ENCODE measurements around the gene GRB10. TPM values are rescaled to one million over a fixed set of nuclear protein-coding genes. Genes with fewer than 3 reads are reported as not detected.
A peak's percentile ranks its signal among the peaks of the same experiment; 100 is the strongest.

The GRB10 gene
- total RNA-seq, 2 experiments from 2014 or later = 6.3 to 6.6 TPM

DNA sequence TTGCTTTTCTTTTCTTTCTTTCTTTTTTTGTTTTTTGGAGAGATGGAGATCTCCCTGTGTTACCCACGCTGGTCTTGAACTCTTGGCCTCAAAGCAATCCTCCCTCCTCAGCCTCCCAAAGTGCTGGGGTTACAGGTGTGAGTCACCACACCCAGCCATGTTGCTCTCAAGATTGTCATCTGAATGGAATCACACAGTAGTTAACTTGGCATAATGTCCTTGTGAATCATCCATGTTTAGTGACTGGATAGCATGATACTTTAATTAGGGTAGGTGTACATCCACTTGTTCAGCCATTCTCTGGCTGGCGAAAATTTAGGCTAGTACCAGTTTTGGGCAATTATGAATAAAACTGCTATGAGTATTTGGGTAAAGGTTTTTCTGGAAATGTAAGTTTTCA lies 15.4 kb upstream of the GRB10 start:
- Mint-ChIP-seq H3K9me3 (ENCODE audit: insufficient read depth) (no peaks in the 10 kb centered on the region), H3K36me3 (ENCODE audit: low read depth) (no peaks in the 10 kb centered on the region), H3K4me1 (ENCODE audit: low read depth) (no peaks in the 10 kb centered on the region), H3K4me3 (no peak overlapping the region), H3K27me3 (ENCODE audit: low read depth) (peaks cover 40% of the 10 kb centered on the region), H3K27ac (no peak overlapping the region)
- no peak for ATAC-seq
- ChIA-PET CTCF (no interaction called here), POLR2A (no interaction called here)
- no peak for DNase-seq

GRCh38 chr7:50795831-50796230 lies 13.1 kb upstream of the GRB10 start:
- peaks cover 53% of the 10 kb centered on the region for H3K27me3 Mint-ChIP-seq (ENCODE audit: low read depth)
- DNase-seq (no peak), ATAC-seq (no peak)
- CTCF ChIA-PET = no interaction called here
- no peaks in the 10 kb centered on the region for H3K9me3 Mint-ChIP-seq (ENCODE audit: insufficient read depth)
- H3K4me3 Mint-ChIP-seq = no peak overlapping the region
- POLR2A ChIA-PET = no interaction called here
- no peak overlapping the region for H3K27ac Mint-ChIP-seq
- H3K4me1 Mint-ChIP-seq (ENCODE audit: low read depth) = peaks cover 4% of the 10 kb centered on the region
- H3K36me3 Mint-ChIP-seq (ENCODE audit: low read depth) = no peaks in the 10 kb centered on the region

- Mint-ChIP-seq H3K4me3 (no peak overlapping the region), H3K27me3 (ENCODE audit: low read depth) (peaks cover 58% of the 10 kb centered on the region), H3K9me3 (ENCODE audit: insufficient read depth) (no peaks in the 10 kb centered on the region), H3K4me1 (ENCODE audit: low read depth) (peaks cover 4% of the 10 kb centered on the region), H3K36me3 (ENCODE audit: low read depth) (no peaks in the 10 kb centered on the region), H3K27ac (no peak overlapping the region)
- ATAC-seq = no peak
- POLR2A ChIA-PET = no interaction called here
- CTCF ChIA-PET = no interaction called here
- no peak for DNase-seq
Measured at GRCh38 chr7:50795253-50795652, 12.6 kb upstream of the GRB10 start.

DNA sequence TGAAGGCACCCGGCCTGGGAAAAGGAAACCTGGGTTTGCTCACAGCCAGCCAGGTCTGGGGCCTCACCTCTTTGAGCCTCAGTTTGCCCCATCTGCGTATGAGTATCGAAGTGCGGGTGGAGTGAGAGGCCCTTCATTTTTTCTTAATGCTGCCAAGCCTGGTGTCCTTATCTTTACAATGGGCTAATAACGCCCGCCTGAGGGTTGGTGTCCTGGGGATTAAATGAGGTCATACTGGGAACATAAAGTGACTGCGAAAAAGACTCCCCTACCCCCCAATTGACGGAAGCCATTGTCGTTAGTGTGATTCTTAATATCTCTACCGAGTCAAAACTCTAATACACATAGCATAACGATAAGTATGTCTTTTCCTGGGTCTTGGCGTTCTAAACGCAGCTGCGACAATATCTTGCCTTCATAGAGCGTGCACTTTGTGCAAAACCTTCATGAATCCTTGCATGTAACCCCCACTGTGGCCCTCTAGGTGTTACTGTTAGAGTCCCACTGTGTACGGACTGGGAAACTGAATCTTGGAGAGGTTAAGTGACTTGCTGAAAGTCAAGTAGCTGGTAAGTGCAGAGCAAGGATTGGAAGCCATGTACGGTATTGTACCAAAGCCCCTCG lies 11.4 kb upstream of the GRB10 start:
- Mint-ChIP-seq H3K27ac (no peak overlapping the region), H3K36me3 (ENCODE audit: low read depth) (no peaks in the 10 kb centered on the region), H3K4me3 (peak overlapping the region; percentile 49), H3K27me3 (ENCODE audit: low read depth) (peaks cover 54% of the 10 kb centered on the region), H3K9me3 (ENCODE audit: insufficient read depth) (no peaks in the 10 kb centered on the region), H3K4me1 (ENCODE audit: low read depth) (peaks cover 4% of the 10 kb centered on the region)
- CTCF ChIA-PET = interaction anchor here (1.0 kb wide), 1 partner anchor 347 kb away, joined by 3 read pairs; no protein-coding TSS in a partner anchor
- DNase-seq (no peak), ATAC-seq (no peak)
- POLR2A ChIA-PET = interaction anchor here (0.6 kb wide), 1 partner anchor 49 kb away, joined by 3 read pairs; no protein-coding TSS in a partner anchor

DNA sequence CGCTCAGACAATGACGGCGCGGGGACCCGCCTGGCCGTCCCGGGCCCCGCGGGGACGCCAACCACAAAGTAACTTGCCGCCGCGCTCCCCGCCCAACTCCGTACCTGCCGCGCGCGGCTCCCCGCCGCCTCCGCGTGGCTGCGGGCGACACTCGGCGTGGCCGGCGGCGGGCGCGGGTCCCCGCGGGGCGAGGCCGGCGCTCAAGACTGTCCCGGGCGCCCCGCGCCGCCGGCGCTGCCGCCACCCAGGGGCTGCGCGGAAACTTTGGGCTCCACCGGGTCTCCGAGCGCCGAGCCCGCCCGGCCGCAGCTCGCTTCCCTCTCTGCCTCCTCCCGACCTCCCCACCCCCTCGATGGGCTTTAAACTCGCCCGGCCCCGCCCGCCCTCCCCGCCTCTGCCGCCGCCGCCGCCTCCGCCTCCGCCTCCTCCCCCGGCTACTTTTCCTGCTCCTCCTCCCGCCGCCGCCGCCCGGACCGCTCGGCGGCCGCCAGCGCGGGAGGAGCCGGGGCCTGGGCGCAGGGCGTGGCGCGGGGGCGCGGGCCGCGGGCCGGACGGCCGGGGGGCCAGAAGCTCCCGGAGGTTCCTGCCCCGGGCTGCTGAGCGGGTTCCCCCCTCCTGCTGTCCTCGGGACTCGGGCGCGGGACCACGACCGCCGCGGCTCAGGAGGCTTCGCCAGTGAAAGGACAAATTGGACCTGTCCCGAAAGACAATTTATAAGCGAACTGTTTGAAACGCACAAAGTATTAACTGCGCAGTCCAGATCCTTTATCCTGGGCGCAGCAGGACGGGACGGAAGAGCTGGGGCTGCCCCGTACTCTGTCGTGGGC lies 10.6 kb upstream of the GRB10 start:
- H3K4me1 Mint-ChIP-seq (ENCODE audit: low read depth) = peaks cover 4% of the 10 kb centered on the region
- no peak overlapping the region for H3K27ac Mint-ChIP-seq
- peak; percentile 49 for DNase-seq
- peaks cover 51% of the 10 kb centered on the region for H3K27me3 Mint-ChIP-seq (ENCODE audit: low read depth)
- ChIA-PET CTCF (interaction anchor here (1.0 kb wide), 1 partner anchor 348 kb away, joined by 3 read pairs; no protein-coding TSS in a partner anchor), POLR2A (no interaction called here)
- no peaks in the 10 kb centered on the region for H3K36me3 Mint-ChIP-seq (ENCODE audit: low read depth)
- no peaks in the 10 kb centered on the region for H3K9me3 Mint-ChIP-seq (ENCODE audit: insufficient read depth)
- ATAC-seq = peak; percentile 68
- H3K4me3 Mint-ChIP-seq = peak overlapping the region; percentile 49

- Mint-ChIP-seq H3K4me3 (peak overlapping the region; percentile 78), H3K4me1 (ENCODE audit: low read depth) (peaks cover 11% of the 10 kb centered on the region), H3K27ac (peak overlapping the region; percentile 63), H3K27me3 (ENCODE audit: low read depth) (peaks cover 46% of the 10 kb centered on the region), H3K36me3 (ENCODE audit: low read depth) (no peaks in the 10 kb centered on the region), H3K9me3 (ENCODE audit: insufficient read depth) (no peaks in the 10 kb centered on the region)
- POLR2A ChIA-PET = no interaction called here
- ATAC-seq (no peak), DNase-seq (no peak)
- CTCF ChIA-PET = no interaction called here
Measured at GRCh38 chr7:50792342-50793119, 9.8 kb upstream of the GRB10 start.

DNA sequence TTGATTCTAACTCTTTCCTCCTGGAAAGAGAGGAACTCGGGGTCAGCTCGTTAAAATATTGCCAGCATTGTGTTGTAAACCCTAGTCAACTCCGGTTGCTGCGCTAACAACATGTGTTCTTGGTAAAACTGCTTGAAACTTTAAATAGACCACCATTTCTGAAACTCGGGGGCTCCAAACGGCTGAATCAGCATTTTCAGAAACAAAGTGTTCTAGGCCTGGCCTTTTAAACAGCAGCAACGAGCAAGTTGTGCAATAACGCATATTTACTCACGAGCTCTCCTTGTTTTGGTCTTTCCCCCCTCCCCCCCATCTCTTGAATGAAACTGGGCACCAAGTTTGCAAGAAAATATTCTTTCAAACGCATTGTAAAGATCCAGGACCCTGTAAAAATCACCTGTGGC lies 9.2 kb upstream of the GRB10 start:
- H3K4me1 Mint-ChIP-seq (ENCODE audit: low read depth) = peaks cover 11% of the 10 kb centered on the region
- DNase-seq = no peak
- H3K9me3 Mint-ChIP-seq (ENCODE audit: insufficient read depth) = no peaks in the 10 kb centered on the region
- peak overlapping the region; percentile 63 for H3K27ac Mint-ChIP-seq
- no peak for ATAC-seq
- ChIA-PET POLR2A (no interaction called here), CTCF (no interaction called here)
- no peaks in the 10 kb centered on the region for H3K36me3 Mint-ChIP-seq (ENCODE audit: low read depth)
- peak overlapping the region; percentile 78 for H3K4me3 Mint-ChIP-seq
- peaks cover 48% of the 10 kb centered on the region for H3K27me3 Mint-ChIP-seq (ENCODE audit: low read depth)

DNA sequence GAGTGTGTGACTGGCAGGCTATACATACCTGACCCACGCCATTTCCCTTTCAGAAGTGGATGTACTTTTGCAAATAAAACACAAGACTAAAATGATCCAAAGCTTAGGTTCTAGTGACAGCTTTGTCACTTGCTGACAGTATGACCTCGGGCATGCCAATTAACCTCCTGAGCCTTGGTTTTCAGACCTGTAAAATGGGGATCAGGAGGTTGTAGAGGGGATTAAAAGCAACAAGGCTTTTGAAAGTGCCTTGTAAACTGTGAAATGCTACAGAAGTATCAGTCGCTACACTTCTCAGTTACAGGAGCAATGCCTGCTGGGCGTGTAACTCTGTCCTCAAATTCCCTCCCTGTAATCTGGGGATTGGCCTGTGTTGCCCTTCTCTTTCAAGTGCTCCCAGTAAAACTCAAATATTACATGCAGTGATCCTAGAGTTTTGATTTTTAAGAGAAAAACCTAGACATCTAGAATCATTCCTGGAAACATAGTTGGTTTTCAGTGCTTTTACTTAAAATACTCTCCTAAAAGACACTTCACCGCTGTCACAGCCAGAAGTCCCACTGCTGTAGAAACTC lies 8.8 kb upstream of the GRB10 start:
- ChIA-PET CTCF (interaction anchor here (0.9 kb wide), 1 partner anchor 14 kb away, joined by 3 read pairs; no protein-coding TSS in a partner anchor), POLR2A (no interaction called here)
- ATAC-seq (no peak), DNase-seq (no peak)
- Mint-ChIP-seq H3K36me3 (ENCODE audit: low read depth) (no peaks in the 10 kb centered on the region), H3K27ac (no peak overlapping the region), H3K27me3 (ENCODE audit: low read depth) (peaks cover 51% of the 10 kb centered on the region), H3K4me3 (peak overlapping the region; percentile 78), H3K4me1 (ENCODE audit: low read depth) (peaks cover 11% of the 10 kb centered on the region), H3K9me3 (ENCODE audit: insufficient read depth) (no peaks in the 10 kb centered on the region)

- H3K36me3 Mint-ChIP-seq (ENCODE audit: low read depth) = no peaks in the 10 kb centered on the region
- ATAC-seq (no peak), DNase-seq (no peak)
- no peak overlapping the region for H3K4me3 Mint-ChIP-seq
- no peaks in the 10 kb centered on the region for H3K9me3 Mint-ChIP-seq (ENCODE audit: insufficient read depth)
- POLR2A ChIA-PET = no interaction called here
- H3K4me1 Mint-ChIP-seq (ENCODE audit: low read depth) = peaks cover 11% of the 10 kb centered on the region
- peaks cover 52% of the 10 kb centered on the region for H3K27me3 Mint-ChIP-seq (ENCODE audit: low read depth)
- CTCF ChIA-PET = interaction anchor here (0.9 to 2.3 kb wide), 2 partner anchors 15 to 371 kb away, joined by 3 to 5 read pairs; no protein-coding TSS in a partner anchor
- H3K27ac Mint-ChIP-seq = no peak overlapping the region
Measured at GRCh38 chr7:50790381-50790780, 7.7 kb upstream of the GRB10 start.

GRCh38 chr7:50788382-50788781 lies 5.7 kb upstream of the GRB10 start:
- no peaks in the 10 kb centered on the region for H3K9me3 Mint-ChIP-seq (ENCODE audit: insufficient read depth)
- no peak overlapping the region for H3K27ac Mint-ChIP-seq
- DNase-seq (no peak), ATAC-seq (no peak)
- CTCF ChIA-PET = interaction anchor here (0.8 to 0.9 kb wide), 2 partner anchors 9 to 14 kb away, joined by 3 read pairs; no protein-coding TSS in a partner anchor
- no peaks in the 10 kb centered on the region for H3K36me3 Mint-ChIP-seq (ENCODE audit: low read depth)
- POLR2A ChIA-PET = no interaction called here
- peaks cover 11% of the 10 kb centered on the region for H3K4me1 Mint-ChIP-seq (ENCODE audit: low read depth)
- H3K4me3 Mint-ChIP-seq = no peak overlapping the region
- peaks cover 50% of the 10 kb centered on the region for H3K27me3 Mint-ChIP-seq (ENCODE audit: low read depth)

GRCh38 chr7:50787825-50788224 lies 5.1 kb upstream of the GRB10 start:
- H3K36me3 Mint-ChIP-seq (ENCODE audit: low read depth) = no peaks in the 10 kb centered on the region
- H3K27ac Mint-ChIP-seq = no peak overlapping the region
- peaks cover 14% of the 10 kb centered on the region for H3K4me1 Mint-ChIP-seq (ENCODE audit: low read depth)
- ATAC-seq = peak; percentile 38
- ChIA-PET CTCF (no interaction called here), POLR2A (no interaction called here)
- peaks cover 56% of the 10 kb centered on the region for H3K27me3 Mint-ChIP-seq (ENCODE audit: low read depth)
- no peaks in the 10 kb centered on the region for H3K9me3 Mint-ChIP-seq (ENCODE audit: insufficient read depth)
- no peak for DNase-seq
- H3K4me3 Mint-ChIP-seq = no peak overlapping the region
